Caki2 (cell line): ENCODE measurements around the gene SLC37A1. TPM values are rescaled to one million over a fixed set of nuclear protein-coding genes. Genes with fewer than 3 reads are reported as not detected.
"Not testable (repeated sequence)": the region's sequence is repeated elsewhere in the genome, so short reads cannot be mapped to it uniquely, and the experiment has no call there.

Source experiments
- DNase-seq: peaks from one replicate; pipeline ENCODE4 v3.0.0-alpha.2; 2015; ENCODE audit warnings: low read depth
- in situ Hi-C: cut with HindIII; loops from 2 replicates; pipeline ENCODE4 v1.10.0; 2016; ENCODE audit warnings: low sequenced_read_pairs, low pct_unique_long_range_greater_than_20kb, mixed read lengths
- total RNA-seq: library from RNA; depleted of rRNA; stranded (reverse); fragments of >200 nt; shearing (Covaris generic); gene quantifications from 2 replicates; pipeline ENCODE4 v1.2.3, GENCODE V29; 2014; ENCODE audit warnings: low replicate concordance; rRNA removed

SLC37A1 gene
- 39.8 and 101 TPM in 2 replicates for total RNA-seq

DNA sequence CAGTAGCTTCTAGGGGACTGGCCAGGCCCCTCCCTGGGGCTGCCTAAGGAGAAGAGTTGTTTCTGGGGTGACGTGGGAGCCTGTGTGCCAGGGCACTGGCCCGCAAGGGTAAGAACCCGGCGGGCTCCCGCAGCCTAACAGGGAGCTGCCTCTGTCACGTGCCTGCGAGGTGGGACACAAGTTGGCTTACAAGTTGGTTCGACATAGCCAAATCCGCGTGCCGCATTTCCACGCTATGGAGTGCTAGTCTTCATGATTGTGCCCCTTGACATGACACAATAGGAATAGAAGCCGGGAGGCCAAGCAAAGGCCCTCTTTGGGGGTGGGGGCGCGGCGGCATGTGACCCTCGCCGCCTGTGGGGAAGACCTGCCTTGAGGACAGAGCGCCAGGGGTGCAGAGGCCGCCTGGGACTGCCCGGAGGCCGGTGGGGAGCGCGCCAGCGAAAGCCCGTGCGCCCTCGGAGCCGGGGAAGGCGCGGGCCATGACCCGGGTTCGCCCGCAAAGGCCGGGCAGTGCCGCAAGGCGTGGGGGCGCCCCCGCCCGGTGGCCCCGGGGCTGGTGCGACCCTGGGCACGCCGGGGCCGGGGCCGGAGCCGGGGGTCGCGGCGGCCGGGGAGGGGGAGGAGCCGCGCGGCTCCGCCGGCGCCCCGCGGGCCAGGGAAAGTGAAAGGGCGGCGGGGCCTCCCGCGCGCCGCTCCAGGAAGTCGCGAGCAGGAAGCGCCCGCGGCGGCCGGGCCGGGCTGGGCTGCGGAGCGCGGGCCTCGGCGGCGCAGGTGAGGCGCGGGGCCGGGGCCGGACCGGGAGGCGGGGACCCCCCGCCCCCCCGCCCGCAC, at the start of gene SLC37A1:
Gene SLC37A1, plus strand, starts transcription at position 702 of the 834 bp plus-strand sequence. CDS start 4,603 bp downstream, outside the sequence.
- DNase-seq: peak; percentile 40
- in situ Hi-C loops: no loop called here

DNA sequence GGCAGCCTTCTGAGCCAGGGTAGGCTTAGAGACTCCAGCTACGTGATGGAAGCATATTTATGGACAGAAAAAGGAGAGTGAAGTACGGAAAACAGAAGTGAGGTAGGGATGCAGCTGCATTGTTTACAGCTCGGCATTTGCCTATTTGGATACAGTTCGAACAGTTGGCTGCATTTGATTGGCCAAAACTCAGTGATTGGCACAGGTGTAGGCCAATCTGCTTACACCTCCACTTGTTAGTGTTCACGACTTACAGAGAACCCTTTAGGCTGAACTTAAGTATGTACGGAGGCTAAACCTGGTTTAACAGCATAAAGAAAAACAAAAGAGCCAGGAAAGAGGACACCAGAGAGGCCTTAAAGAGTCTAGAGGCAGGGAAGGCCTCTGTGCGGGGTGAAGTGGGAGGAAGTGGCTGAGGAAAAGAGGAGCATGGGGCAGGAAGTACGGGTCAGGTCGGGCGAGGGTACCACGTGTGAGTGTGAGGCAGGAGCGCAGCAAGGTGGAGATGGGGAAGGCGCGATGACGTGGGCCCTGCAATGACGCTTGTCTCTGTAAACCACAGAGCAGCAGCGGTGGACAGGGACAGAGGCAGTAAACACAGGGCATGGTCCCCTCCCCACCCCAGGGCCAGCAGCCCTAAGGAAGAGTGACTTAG, 49.7 kb upstream of the SLC37A1 start:
- DNase-seq: peak; percentile 25
- in situ Hi-C loops: no loop called here

DNA sequence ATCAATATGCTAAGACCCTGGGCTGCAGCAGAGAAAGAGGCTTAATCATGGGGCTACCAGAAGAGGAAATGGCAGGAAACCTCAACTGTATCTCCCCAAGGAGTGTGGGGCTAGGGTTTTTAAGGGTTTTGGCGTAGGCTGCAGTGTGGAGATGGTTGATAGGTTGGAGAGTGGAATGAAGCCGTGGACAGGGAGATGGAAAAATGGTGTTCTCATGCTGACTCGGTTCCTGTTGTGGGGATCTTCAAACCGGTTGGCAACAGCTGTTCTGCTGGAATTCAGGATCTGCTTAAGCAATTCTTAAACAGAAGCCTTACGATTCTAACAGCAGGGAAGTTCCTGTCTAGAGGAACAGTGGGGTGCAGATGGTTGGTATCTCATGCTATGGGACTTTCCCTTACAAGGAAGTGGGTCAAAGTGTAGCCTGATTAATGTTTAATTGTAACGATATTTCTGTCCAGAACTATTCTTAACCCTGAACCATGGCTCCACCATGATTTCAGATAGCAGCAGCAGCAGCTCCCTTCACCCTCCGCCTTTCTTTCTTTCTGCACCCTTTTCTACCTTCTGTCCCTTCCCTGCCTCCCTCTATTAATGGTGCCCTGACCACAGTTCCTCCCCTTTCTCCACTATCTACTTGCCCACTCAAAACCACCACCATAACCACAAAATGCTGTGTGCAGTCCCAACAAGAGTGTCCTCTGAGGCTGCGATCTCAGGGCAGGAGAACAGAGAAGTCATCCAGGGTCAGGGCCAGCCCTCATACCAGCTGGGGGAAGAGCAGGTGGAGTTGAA, 48.4 kb upstream of the SLC37A1 start:
- peak; percentile 34 for DNase-seq
- in situ Hi-C loops: no loop called here

DNA sequence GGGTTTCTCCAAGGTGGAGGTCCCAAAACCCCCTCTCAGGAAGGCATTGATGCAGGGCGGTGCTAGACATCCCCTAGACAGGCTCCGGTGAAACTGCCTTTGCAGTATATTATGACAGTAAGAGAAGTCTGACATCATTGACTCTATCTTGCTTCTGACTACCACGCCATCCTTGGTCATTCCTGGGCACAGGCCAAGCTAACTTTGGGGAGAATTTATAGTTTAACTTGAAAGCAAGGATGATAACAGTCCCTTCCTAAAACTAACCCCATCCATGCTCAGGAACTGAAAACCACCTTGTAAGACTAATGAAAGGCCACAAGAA, 47.9 kb upstream of the SLC37A1 start:
- no peak for DNase-seq
- in situ Hi-C loops: no loop called here

DNA sequence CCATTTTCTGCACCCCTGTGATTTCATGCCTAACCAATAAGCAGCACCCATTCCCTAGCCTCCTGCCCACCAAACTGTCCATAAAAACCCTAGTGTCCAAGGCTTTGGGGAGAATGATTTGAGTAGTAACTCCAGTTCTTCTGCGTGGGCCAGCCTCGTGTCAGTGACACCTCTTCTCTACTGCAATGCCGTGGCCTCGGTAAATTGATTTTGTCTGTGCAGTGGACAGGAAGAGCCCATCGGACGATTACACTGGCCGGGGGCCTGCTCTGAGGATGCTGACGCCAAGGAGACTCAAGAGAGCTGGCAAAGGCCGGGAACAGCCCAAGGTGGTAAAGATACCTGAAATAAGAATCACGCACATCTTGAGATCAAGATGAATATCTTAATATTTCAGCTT, 47.0 kb upstream of the SLC37A1 start:
- no peak for DNase-seq
- in situ Hi-C loops: no loop called here

DNA sequence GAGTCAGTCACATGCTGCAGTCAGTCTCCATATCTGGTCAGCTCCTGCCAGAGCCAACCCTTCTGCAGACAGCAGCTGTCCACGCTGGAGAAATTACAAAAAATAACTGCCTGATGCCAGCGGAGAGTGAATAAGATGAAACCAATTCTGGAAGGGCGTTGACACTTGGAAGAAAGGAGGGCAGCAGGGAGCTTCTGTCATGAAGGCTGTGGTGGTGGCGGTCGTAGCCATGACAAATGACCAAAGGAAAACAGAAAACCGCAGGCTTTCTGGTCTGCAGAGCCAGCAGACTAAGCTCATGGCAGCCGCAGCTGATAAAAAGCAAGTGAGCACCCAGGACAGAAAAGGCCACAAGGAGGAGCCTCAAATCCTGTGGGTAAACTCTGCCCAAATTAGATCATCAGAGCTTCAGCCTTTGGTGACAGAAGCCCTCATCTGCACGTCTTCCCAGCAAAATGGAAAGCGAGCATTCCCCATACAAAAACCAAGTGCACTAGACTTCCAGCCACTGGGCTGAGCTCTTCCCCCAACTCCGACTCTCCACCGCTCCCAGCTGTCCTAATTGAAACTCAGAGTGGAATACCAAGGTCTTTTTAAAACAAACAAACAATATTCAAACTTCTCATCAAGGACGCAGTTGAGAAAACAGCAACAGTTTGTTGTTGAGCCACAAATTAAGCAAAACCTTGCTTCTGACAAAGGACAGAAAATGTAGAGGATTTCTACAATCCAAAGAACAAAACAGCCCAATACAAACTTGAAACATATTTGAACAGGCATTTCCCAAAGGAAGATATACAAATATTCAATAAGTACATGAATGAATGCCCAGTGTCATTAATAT, 46.3 kb upstream of the SLC37A1 start:
- in situ Hi-C loops: no loop called here
- DNase-seq: peak; percentile 84

DNA sequence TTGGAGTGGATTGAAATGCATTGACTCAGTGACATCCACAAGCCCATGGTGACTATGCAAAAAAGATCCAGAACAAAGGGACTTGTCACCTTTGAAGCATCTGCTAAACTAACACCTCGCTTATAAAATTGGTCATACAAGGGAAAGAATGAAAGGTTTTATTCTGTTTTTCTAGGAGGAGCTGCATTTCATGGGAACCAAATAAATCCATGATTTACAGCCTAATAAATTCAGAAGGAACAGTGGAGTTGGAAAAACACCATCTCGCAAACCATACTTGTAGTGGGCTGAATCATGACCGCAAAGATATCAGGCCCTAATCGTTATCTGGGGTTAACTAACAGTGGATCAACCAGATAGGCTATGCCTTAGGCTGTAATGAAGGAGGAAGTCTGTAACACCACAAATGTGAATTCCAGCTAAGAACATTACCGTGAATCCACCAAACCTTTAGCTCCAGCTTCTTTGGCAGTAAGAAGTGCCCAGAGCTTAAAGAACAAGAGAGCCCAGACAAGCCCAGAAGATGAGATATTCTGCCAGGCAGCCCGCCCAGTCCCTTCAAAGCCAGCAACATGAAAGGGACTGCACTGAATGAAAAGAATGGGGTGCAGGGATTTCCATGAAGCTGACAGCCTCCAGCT, 45.0 kb upstream of the SLC37A1 start:
- peak; percentile 89 for DNase-seq
- in situ Hi-C loops: no loop called here

DNA sequence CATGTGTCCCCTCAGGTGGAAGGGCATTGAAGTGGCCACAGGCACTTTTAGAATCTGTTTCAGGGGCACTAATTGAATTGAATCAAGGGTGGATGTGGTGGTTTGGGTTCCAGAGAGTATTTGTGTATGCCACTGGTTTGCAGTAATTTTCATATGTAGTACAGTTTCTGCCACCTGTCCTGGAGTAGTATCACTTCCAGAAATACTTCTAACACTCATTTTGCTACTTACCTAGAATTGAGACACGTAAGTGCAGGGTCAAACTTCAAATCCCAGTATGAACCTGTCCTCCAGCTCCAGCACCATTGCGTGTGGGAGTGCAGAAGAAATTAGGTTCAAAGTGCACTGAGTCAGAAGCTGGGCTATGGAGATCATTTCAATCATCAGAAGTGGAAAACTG, 44.4 kb upstream of the SLC37A1 start:
- no peak for DNase-seq
- in situ Hi-C loops: no loop called here

DNA sequence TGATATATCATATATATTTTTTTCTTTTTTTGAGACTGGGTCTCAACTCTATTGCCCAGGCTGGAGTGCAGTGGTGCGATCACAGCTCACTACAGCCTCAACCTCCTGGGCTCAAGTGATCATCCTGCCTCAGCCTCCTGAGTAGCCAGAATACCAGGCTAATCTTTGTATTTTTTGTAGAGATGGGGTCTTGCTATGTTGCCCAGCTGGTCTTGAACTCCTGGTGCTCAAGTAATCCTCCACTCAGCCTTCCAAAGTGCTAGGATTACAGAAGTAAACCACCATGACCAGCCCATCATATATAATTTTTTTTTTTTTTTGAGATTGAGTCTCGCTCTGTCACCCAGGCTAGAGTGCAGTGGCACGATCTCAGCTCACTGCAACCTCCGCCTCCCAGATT, 43.9 kb upstream of the SLC37A1 start:
- in situ Hi-C loops: not testable (repeated sequence)

DNA sequence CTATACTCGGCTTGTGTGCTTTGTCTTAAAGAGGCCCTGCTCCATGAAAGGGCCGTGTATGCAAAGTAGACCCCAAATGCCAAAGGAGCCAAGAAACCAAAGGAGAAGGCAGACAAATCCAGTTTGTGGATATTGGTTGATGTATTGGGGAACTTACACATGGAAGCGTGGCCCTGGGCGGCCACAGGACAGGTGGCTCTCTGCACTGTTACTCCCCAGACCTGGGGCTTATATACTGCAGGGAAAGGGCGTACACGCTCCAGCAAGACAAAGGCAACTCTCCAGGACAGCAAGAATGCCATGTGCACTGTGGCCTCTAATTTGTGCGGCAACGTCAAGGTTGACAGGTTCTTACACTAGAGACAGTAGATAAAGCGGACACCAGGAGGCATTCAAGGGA, 42.4 kb upstream of the SLC37A1 start:
- in situ Hi-C loops: no loop called here
- no peak for DNase-seq

More for the DNA sequence above, 43.9 kb upstream of the SLC37A1 start:
- not testable (repeated sequence) for DNase-seq

DNA sequence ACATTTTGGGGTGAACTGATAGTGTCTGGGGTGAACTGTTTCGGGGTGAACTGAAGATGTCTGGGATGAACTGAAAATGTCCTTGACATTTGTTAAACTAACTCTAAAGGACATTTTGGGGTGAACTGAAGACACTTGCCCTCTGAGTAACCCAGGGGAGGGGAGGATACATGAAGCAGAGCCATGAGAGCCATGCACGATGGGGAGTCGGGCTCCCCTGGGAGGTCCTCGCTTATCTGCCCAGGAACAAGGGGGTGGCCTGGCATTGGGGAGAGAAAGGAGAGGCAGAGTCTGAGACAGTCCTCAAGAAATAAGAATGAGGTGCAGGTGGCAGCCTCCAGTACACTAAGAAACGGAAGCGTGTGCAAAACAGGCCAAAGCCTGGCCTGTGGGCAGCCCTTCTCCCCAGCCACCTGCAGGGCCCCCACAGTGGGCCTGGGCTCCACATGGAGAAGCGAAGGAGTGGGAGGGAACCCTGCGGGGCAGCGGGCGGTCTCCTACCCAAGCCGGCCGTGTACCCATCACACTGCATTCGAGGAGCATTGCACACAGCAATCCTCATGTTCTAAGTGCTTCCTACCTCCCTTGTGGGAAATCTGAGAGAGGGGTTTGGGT, 41.8 kb upstream of the SLC37A1 start:
- in situ Hi-C loops: no loop called here

DNA sequence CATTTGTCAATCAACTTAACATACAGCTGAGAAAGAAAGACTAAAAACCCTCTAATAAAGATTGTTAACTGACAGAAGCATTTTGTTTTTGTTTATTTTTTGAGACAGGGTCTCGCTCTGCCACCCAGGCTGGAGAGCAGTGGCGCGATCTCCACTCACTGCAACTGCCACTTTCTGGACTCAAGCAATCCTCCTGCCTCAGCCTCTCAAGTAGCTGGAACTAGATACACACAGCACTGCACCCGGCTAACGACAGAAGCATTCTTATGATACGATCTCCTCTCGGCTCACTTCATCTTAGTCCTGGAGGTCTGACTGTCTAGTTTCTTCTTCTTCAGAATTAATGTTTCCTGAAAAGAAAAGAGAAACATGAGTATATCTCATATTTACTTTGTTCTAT, 41.1 kb upstream of the SLC37A1 start:
- DNase-seq: no peak
- in situ Hi-C loops: no loop called here

More for the DNA sequence above, 41.8 kb upstream of the SLC37A1 start:
- DNase-seq: no peak

DNA sequence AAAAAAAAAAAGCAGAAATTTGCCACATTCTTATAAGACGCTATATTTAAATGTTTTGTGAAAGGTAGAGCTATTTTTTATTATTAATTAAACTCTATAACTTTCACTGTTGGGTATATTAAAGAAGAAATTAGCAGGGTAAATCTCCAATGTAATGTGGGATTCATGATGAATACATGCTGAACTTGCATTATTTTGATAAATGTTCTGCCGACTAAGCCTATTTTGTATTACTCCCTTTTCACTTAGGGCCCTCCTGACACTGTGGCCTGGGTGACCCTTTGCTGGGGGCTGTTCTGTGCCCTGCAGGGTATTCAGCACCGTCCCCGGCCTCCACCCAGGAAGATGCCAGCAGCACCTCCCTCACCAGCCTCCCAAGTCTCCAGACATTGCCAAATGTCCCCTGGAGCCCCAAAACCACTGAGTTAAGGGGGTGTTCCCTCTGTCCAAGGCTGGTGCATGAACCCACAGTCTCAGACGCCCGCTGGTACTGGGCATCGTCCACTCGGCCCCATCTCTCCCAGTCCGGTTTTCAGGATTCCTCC, 40.1 kb upstream of the SLC37A1 start:
- no peak for DNase-seq
- in situ Hi-C loops: no loop called here

DNA sequence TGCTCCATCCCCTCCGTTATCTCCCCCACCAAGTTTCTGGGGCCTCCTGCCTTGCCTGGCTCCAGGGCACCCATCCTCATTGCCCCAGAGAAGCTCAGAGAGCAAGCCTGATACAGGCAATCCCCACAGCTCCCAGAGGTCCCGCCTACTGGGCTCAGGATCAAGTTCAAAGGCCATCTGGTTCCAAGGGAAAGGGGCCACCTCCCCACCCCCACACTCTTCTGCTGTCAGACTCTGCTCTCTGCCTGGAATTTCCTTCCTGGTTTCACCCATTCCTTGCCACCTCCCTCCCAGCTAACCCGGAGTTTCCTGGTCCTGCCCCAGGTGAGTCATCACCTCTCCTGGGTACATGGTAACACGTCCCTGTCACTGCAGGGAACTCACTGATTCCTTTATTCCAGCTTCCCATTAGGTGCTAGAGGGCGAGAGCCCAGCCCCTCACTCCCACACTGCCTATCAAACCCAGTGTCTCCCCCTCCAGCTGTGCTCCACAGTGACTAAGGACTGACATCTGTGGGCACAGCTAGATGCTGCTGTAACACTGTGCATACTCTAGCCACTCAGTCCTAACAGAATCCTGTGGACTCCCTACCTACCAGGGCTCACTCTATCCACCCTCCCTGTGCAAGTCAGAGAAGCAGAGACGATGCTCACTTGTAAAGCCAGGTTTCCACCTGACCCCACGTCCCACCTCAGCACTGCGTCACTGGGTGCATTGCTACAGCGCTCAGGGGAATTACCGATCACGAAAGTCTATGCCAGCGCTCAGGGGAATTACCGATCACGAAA, 39.4 kb upstream of the SLC37A1 start:
- in situ Hi-C loops: no loop called here
- peak; percentile 89 for DNase-seq

DNA sequence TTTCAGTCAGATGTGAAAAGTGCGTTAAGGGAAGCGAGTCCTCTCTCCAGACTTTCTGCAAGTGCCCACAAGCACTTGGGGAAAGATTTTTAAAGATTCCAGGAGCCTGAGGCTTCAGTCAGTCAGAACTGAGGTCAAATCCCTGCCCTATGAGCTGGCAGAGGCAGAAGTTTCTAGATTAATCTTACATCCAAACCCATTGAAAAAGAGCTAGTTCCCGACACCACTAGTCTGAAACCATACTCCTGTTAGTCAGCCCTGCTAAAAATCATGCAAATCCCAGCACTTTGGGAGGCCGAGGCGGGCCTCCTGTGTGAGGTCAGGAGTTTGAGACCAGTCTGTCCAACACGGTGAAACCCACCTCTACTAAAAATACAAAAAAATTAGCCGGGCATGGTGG, 38.6 kb upstream of the SLC37A1 start:
- in situ Hi-C loops: no loop called here
- peak; percentile 20 for DNase-seq
